WTC11 (cell line): Measurements from ENCODE around the gene EVL.

Source experiments
- KAT7 ChIP-seq: sonication (generic); formaldehyde crosslinking; IDR thresholded peaks from 2 replicates; pipeline ENCODE4 v1.8.1; 2023; ENCODE audit warnings: missing genetic modification reagents, mild to moderate bottlenecking, borderline replicate concordance
- TEAD4 ChIP-seq: sonication (generic); formaldehyde crosslinking; IDR thresholded peaks from 2 replicates; pipeline ENCODE4 v1.8.0; 2022; ENCODE audit warnings: mild to moderate bottlenecking, missing genetic modification reagents
- TF ChIP-seq, protein P1 (sequence below): fragments of 200-600 bp; IDR thresholded peaks from 2 replicates; pipeline ENCODE4 v1.8.0; 2022; ENCODE audit warnings: antibody characterized with exemption

DNA sequence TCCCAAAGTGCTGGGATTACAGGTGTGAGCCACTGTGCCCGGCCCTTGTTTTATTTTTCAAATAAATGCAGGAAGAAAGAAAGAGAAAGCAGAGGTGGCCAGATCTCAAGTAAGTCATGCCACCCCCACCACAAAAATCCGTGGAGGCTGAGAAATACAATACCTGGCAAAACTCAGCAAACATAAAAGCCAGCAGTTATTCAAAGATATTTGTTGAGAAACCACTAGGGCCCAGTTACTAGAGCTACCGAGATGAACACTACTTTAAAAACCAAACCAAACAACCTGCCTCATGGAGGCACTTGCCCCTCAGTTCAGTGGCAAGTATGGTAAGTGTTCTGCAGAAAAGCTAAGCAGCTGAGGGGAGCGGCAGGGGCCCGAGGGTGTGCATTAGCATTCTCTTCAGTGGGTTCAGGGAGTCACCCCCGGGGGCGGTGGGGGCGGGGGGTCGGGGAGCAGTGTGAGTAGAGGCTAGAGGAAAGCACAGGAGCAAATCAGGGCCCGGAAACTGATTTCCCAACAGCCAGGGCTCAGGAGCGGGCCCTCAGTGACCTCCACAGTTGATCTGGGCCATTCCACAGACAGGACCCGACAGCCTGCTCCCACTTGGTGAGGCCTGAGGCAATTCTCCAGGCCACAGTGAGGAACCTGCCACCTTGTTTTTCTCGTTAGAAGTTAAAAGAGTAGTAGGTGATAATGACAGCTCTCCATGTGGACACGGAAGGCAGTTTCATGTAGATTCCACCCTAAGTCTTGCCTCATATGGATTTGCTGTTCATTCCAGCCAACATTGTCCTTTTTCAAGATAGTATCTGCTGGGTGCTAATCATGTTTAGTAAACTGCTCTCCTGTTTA lies 8.6 kb downstream of the EVL start:
- TF ChIP-seq, protein P1, sequence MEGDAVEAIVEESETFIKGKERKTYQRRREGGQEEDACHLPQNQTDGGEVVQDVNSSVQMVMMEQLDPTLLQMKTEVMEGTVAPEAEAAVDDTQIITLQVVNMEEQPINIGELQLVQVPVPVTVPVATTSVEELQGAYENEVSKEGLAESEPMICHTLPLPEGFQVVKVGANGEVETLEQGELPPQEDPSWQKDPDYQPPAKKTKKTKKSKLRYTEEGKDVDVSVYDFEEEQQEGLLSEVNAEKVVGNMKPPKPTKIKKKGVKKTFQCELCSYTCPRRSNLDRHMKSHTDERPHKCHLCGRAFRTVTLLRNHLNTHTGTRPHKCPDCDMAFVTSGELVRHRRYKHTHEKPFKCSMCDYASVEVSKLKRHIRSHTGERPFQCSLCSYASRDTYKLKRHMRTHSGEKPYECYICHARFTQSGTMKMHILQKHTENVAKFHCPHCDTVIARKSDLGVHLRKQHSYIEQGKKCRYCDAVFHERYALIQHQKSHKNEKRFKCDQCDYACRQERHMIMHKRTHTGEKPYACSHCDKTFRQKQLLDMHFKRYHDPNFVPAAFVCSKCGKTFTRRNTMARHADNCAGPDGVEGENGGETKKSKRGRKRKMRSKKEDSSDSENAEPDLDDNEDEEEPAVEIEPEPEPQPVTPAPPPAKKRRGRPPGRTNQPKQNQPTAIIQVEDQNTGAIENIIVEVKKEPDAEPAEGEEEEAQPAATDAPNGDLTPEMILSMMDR, result no peak
- no peak for TF ChIP-seq KAT7 (CRISPR knock-in tag)
- TF ChIP-seq TEAD4 (CRISPR knock-in tag), result no peak
